Naive thymus-derived CD8-positive, alpha-beta T cell (primary cell): ENCODE results near the gene RBM33. TPM values are rescaled to one million over a fixed set of nuclear protein-coding genes. Genes with fewer than 3 reads are reported as not detected.
A peak's percentile ranks its signal among the peaks of the same experiment; 100 is the strongest.
"Not testable (repeated sequence)": the region's sequence is repeated elsewhere in the genome, so short reads cannot be mapped to it uniquely, and the experiment has no call there.

Experiments used
- ATAC-seq, 2 donors: fragments of 150-1000 bp; cut with Tn5 transposase in 1 of 2; sonication (Bioruptor Pico), chemical (Tn5 transposase) in 1 of 2; 1 replicate in 1 of 2; 2 replicates in 1 of 2; pipeline ENCODE4 v1.10.0; 2021; ENCODE audit warnings: mild to moderate bottlenecking in 2 of 2, moderate library complexity in 2 of 2
- POLR2A ChIA-PET: fragments of 350-600 bp; sonication (Branson Sonifier 250); formaldehyde crosslinking; loops from one replicate; lab custom pipeline; 2021; ENCODE audit warnings: antibody characterized with exemption; lab: Charles Lee
- DNase-seq, 10 donors: peaks; one replicate each; pipeline versions ENCODE4 v3.0.0 to v3.0.0-alpha.2; 2020 to 2022
- H3K27ac Mint-ChIP-seq, 10 donors: one replicate each; pipeline ENCODE4 v1.8.0; 2020 to 2022; ENCODE audit warnings: mild to moderate bottlenecking in 10 of 10, mixed read lengths in 10 of 10, moderate library complexity in 4 of 10, inconsistent platforms in 1 of 10
- H3K27me3 Mint-ChIP-seq, 5 donors: one replicate each; pipeline ENCODE4 v1.8.0; 2021 to 2022; ENCODE audit warnings: mixed read lengths in 5 of 5
- H3K36me3 Mint-ChIP-seq, 3 donors: one replicate each; pipeline ENCODE4 v1.8.0; 2020 to 2022; ENCODE audit warnings: mixed read lengths in 3 of 3, mild to moderate bottlenecking in 2 of 3, inconsistent platforms in 1 of 3
- H3K4me1 Mint-ChIP-seq, 4 donors: one replicate each; pipeline ENCODE4 v1.8.0; 2021 to 2022; ENCODE audit warnings: mixed read lengths in 4 of 4
- H3K4me3 Mint-ChIP-seq, 10 donors: one replicate each; pipeline ENCODE4 v1.8.0; 2020 to 2022; ENCODE audit warnings: mild to moderate bottlenecking in 10 of 10, mixed read lengths in 10 of 10, moderate library complexity in 6 of 10, inconsistent platforms in 1 of 10
- H3K9me3 Mint-ChIP-seq, 9 donors: one replicate each; pipeline ENCODE4 v1.8.0; 2020 to 2022; ENCODE audit warnings: mixed read lengths in 9 of 9, mild to moderate bottlenecking in 3 of 9, inconsistent platforms in 1 of 9, moderate library complexity in 1 of 9
- polyA plus RNA-seq, 3 donors: library from polyadenylated mRNA; unstranded; fragments of 300-500 nt; fragmentation: Illumina TruSeq; gene quantifications; one replicate each; pipeline ENCODE4 v1.2.3, GENCODE V29; 2021
- total RNA-seq, 8 experiments: library from RNA in 2 of 8; stranded (reverse) in 2 of 8; gene quantifications; one replicate each; pipeline ENCODE4 v1.2.3 and lab custom pipeline; 2021 to 2026

RBM33 gene
- total and polyA plus RNA-seq, 5 experiments from 2014 or later: 35.3 to 173 (median 65.3) TPM

- Mint-ChIP-seq H3K36me3 (peaks cover 14 to 89% (median 40%) of the 10 kb centered on the region in 3 donors), H3K9me3 (peaks cover 0 to 5% (median 2%) of the 10 kb centered on the region in 9 donors), H3K27ac (peak overlapping the region in 5 of 10 donors; percentile 8 to 70 (median 51)), H3K4me3 (peak overlapping the region in 1 of 10 donors; percentile 29), H3K4me1 (peaks cover 45 to 71% (median 64%) of the 10 kb centered on the region in 4 donors), H3K27me3 (no peaks in the 10 kb centered on the region)
- ATAC-seq: no peak
- DNase-seq: no peak
- POLR2A ChIA-PET: no interaction called here
These were observed 39.3 kb downstream of the RBM33 start for GRCh38 chr7:155683714-155684113.

- peaks cover 47 to 73% (median 69%) of the 10 kb centered on the region in 4 donors for H3K4me1 Mint-ChIP-seq
- H3K27ac Mint-ChIP-seq: peak overlapping the region in 8 of 10 donors; percentile 6 to 75 (median 56)
These were observed 40.1 kb downstream of the RBM33 start for GRCh38 chr7:155684543-155684942.

GRCh38 chr7:155685070-155685790 is 40.8 kb downstream of the RBM33 start:
- Mint-ChIP-seq H3K27ac (peak overlapping the region in 9 of 10 donors; percentile 6 to 75 (median 49)), H3K36me3 (peaks cover 14 to 92% (median 36%) of the 10 kb centered on the region in 3 donors), H3K4me3 (peak overlapping the region in 9 of 10 donors; percentile 11 to 59 (median 47)), H3K9me3 (peaks cover 0 to 5% (median 2%) of the 10 kb centered on the region in 9 donors), H3K4me1 (peaks cover 54 to 80% (median 75%) of the 10 kb centered on the region in 4 donors), H3K27me3 (no peaks in the 10 kb centered on the region)
- POLR2A ChIA-PET: no interaction called here
- peak; percentile 65 to 90 for ATAC-seq
- peak in 3 of 10 donors; percentile 22 to 38 (median 26) for DNase-seq

More at GRCh38 chr7:155684543-155684942, 40.1 kb downstream of the RBM33 start:
- Mint-ChIP-seq H3K36me3 (peaks cover 14 to 88% (median 36%) of the 10 kb centered on the region in 3 donors), H3K27me3 (no peaks in the 10 kb centered on the region), H3K4me3 (peak overlapping the region in 6 of 10 donors; percentile 13 to 59 (median 50)), H3K9me3 (peaks cover 0 to 5% (median 2%) of the 10 kb centered on the region in 9 donors)
- POLR2A ChIA-PET: no interaction called here
- ATAC-seq (no peak), DNase-seq (no peak)

- Mint-ChIP-seq H3K27ac (peak overlapping the region in 6 of 10 donors; percentile 6 to 70 (median 49)), H3K4me3 (peak overlapping the region in 3 of 10 donors; percentile 47 to 53 (median 48))
These were observed 41.3 kb downstream of the RBM33 start for GRCh38 chr7:155685791-155686160.

GRCh38 chr7:155686620-155687324 is 42.3 kb downstream of the RBM33 start:
- ATAC-seq, H3K27ac Mint-ChIP-seq, POLR2A ChIA-PET, H3K27me3 Mint-ChIP-seq, H3K9me3 Mint-ChIP-seq, H3K4me3 Mint-ChIP-seq, DNase-seq: not testable (repeated sequence)
- Mint-ChIP-seq H3K36me3 (peaks cover 14 to 86% (median 28%) of the 10 kb centered on the region in 3 donors), H3K4me1 (peaks cover 52 to 82% (median 76%) of the 10 kb centered on the region in 4 donors)

More at GRCh38 chr7:155685791-155686160, 41.3 kb downstream of the RBM33 start:
- peaks cover 14 to 92% (median 33%) of the 10 kb centered on the region in 3 donors for H3K36me3 Mint-ChIP-seq
- ATAC-seq: no peak
- POLR2A ChIA-PET: no interaction called here
- peaks cover 0 to 5% (median 2%) of the 10 kb centered on the region in 9 donors for H3K9me3 Mint-ChIP-seq
- peaks cover 53 to 81% (median 76%) of the 10 kb centered on the region in 4 donors for H3K4me1 Mint-ChIP-seq
- DNase-seq: no peak
- no peaks in the 10 kb centered on the region for H3K27me3 Mint-ChIP-seq

- H3K27me3 Mint-ChIP-seq, ATAC-seq, DNase-seq, H3K4me3 Mint-ChIP-seq, H3K27ac Mint-ChIP-seq, H3K9me3 Mint-ChIP-seq, POLR2A ChIA-PET: not testable (repeated sequence)
- Mint-ChIP-seq H3K36me3 (peaks cover 7 to 73% (median 25%) of the 10 kb centered on the region in 3 donors), H3K4me1 (peaks cover 55 to 84% (median 79%) of the 10 kb centered on the region in 4 donors)
These were observed 43.8 kb downstream of the RBM33 start for GRCh38 chr7:155688237-155688636.

- H3K27ac Mint-ChIP-seq: peak overlapping the region in 1 of 10 donors; percentile 23
- H3K9me3 Mint-ChIP-seq, POLR2A ChIA-PET, DNase-seq, H3K27me3 Mint-ChIP-seq, ATAC-seq: not testable (repeated sequence)
- H3K36me3 Mint-ChIP-seq: peaks cover 6 to 60% (median 19%) of the 10 kb centered on the region in 3 donors
- H3K4me3 Mint-ChIP-seq: peak overlapping the region in 4 of 10 donors; percentile 0 to 22 (median 18)
- H3K4me1 Mint-ChIP-seq: peaks cover 39 to 79% (median 76%) of the 10 kb centered on the region in 4 donors
These were observed 46.2 kb downstream of the RBM33 start for GRCh38 chr7:155690655-155691054.

GRCh38 chr7:155692317-155692716 is 47.9 kb downstream of the RBM33 start:
- POLR2A ChIA-PET: no interaction called here
- Mint-ChIP-seq H3K27ac (peak overlapping the region in 2 of 10 donors; percentile 48 to 65), H3K9me3 (no peaks in the 10 kb centered on the region), H3K27me3 (no peaks in the 10 kb centered on the region), H3K4me3 (peak overlapping the region in 1 of 10 donors; percentile 21), H3K4me1 (peaks cover 43 to 87% (median 84%) of the 10 kb centered on the region in 4 donors), H3K36me3 (peaks cover 0 to 54% (median 4%) of the 10 kb centered on the region in 3 donors)
- ATAC-seq: peak in 1 of 2 donors; percentile 61
- peak in 1 of 10 donors; percentile 11 for DNase-seq

- Mint-ChIP-seq H3K27me3 (no peaks in the 10 kb centered on the region), H3K4me3 (peak overlapping the region in 1 of 10 donors; percentile 27), H3K9me3 (no peaks in the 10 kb centered on the region), H3K27ac (peak overlapping the region in 4 of 10 donors; percentile 47 to 73 (median 62)), H3K36me3 (peaks cover 0 to 48% (median 0%) of the 10 kb centered on the region in 3 donors), H3K4me1 (peaks cover 33 to 87% (median 83%) of the 10 kb centered on the region in 4 donors)
- ATAC-seq (no peak), DNase-seq (no peak)
- POLR2A ChIA-PET: no interaction called here
These were observed 49.4 kb downstream of the RBM33 start for GRCh38 chr7:155693826-155694225.

- no peak overlapping the region for H3K4me3 Mint-ChIP-seq
- peaks cover 0 to 50% (median 0%) of the 10 kb centered on the region in 3 donors for H3K36me3 Mint-ChIP-seq
- peaks cover 30 to 87% (median 84%) of the 10 kb centered on the region in 4 donors for H3K4me1 Mint-ChIP-seq
- POLR2A ChIA-PET: no interaction called here
- DNase-seq: no peak
- ATAC-seq: no peak
- no peaks in the 10 kb centered on the region for H3K27me3 Mint-ChIP-seq
- peak overlapping the region in 1 of 10 donors; percentile 6 for H3K27ac Mint-ChIP-seq
- no peaks in the 10 kb centered on the region for H3K9me3 Mint-ChIP-seq
These were observed 50.4 kb downstream of the RBM33 start for GRCh38 chr7:155694851-155695250.

- Mint-ChIP-seq H3K36me3 (peaks cover 0 to 53% (median 8%) of the 10 kb centered on the region in 3 donors), H3K9me3 (no peaks in the 10 kb centered on the region), H3K4me3 (peak overlapping the region in 2 of 10 donors; percentile 4 to 38), H3K27me3 (no peaks in the 10 kb centered on the region), H3K4me1 (peaks cover 20 to 73% (median 68%) of the 10 kb centered on the region in 4 donors), H3K27ac (peak overlapping the region in 8 of 10 donors; percentile 3 to 58 (median 26))
- POLR2A ChIA-PET: no interaction called here
- ATAC-seq: no peak
- DNase-seq: no peak
These were observed 52.3 kb downstream of the RBM33 start for GRCh38 chr7:155696747-155697146.

GRCh38 chr7:155698633-155699032 is 54.2 kb downstream of the RBM33 start:
- peaks cover 11 to 66% (median 16%) of the 10 kb centered on the region in 3 donors for H3K36me3 Mint-ChIP-seq
- peak overlapping the region in 2 of 10 donors; percentile 5 to 46 for H3K27ac Mint-ChIP-seq
- H3K4me3 Mint-ChIP-seq: no peak overlapping the region
- no peaks in the 10 kb centered on the region for H3K9me3 Mint-ChIP-seq
- ATAC-seq (no peak), DNase-seq (no peak)
- peaks cover 18 to 71% (median 57%) of the 10 kb centered on the region in 4 donors for H3K4me1 Mint-ChIP-seq
- POLR2A ChIA-PET: no interaction called here
- H3K27me3 Mint-ChIP-seq: no peaks in the 10 kb centered on the region
